Measurements from ENCODE around the gene SLC10A6.

The SLC10A6 gene

DNA sequence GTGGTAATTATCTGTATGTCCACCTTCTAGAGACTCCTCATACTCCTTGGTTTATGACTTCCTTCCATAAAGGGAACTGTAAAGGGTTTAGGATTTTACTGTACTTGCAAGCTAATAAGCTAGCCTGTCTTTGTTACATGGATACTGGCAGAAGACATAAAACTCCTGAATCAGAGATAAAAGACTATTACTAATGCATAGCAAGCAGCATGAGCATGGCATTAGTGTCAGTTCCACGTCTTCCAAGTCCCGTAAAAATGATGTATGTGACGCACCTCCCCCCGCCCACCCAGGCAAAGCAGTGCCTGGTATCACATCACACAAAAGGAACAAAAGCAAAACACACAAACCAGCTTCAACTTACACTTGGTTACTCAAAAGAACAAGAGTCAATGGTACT is 71.0 kb downstream of the SLC10A6 start:
- no peak for DNase-seq (ENCODE audit: low read depth)

DNA sequence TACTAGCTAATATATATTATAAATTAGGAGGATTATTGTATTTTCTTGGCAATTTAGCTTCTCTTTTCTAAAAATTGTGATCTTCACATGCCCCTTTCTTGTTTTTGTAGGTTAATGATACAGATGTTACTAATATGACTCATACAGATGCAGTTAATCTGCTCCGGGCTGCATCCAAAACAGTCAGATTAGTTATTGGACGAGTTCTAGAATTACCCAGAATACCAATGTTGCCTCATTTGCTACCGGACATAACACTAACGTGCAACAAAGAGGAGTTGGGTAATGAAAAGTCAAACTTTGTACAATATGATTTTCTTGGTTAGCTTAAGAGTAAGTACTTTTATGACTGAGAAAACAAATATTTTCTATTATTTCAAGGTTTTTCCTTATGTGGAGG is 74.1 kb downstream of the SLC10A6 start:
- no peak for DNase-seq (ENCODE audit: low read depth)

Measured in T-helper 22 cell (primary cell).